ENCODE results near the gene SDHB. TPM values are rescaled to one million over a fixed set of nuclear protein-coding genes. Genes with fewer than 3 reads are reported as not detected.

Gene SDHB
- total and polyA plus RNA-seq, 5 donors, result 209 to 311 (median 241) TPM

GRCh38 chr1:17023573-17023972 lies 30.3 kb downstream of the SDHB start:
- H3K9me3 ChIP-seq (ENCODE audit: control insufficient read depth, low read length), result no peaks in the 10 kb centered on the region
- DNase-seq (no peak), ATAC-seq (no peak)
- no peaks in the 10 kb centered on the region for H3K4me1 ChIP-seq (ENCODE audit: control insufficient read depth, insufficient read depth, low read length)
- intact Hi-C loops (cut with DNase I), result no loop called here
- no peak overlapping the region for H3K27ac ChIP-seq (ENCODE audit: low read length)
- H3K27me3 ChIP-seq (ENCODE audit: control insufficient read depth, insufficient read depth), result no peaks in the 10 kb centered on the region
- H3K4me3 ChIP-seq (ENCODE audit: low read length), result no peak overlapping the region
- WGBS, result 81% methylated on average over 3 of the region's 3 CpGs

GRCh38 chr1:17023102-17023501 lies 30.7 kb downstream of the SDHB start:
- 56% methylated on average over 4 of the region's 4 CpGs for WGBS
- DNase-seq, result no peak
- intact Hi-C loops (cut with DNase I), result no loop called here
- ATAC-seq, result no peak
- Histone ChIP-seq H3K27me3 (ENCODE audit: control insufficient read depth, insufficient read depth) (no peaks in the 10 kb centered on the region), H3K4me1 (ENCODE audit: control insufficient read depth, insufficient read depth, low read length) (no peaks in the 10 kb centered on the region), H3K27ac (ENCODE audit: low read length) (no peak overlapping the region), H3K4me3 (ENCODE audit: low read length) (no peak overlapping the region), H3K9me3 (ENCODE audit: control insufficient read depth, low read length) (no peaks in the 10 kb centered on the region)

GRCh38 chr1:17021896-17022295 lies 31.9 kb downstream of the SDHB start:
- ATAC-seq (no peak), DNase-seq (no peak)
- H3K27me3 ChIP-seq (ENCODE audit: control insufficient read depth, insufficient read depth), result no peaks in the 10 kb centered on the region
- no peak overlapping the region for H3K27ac ChIP-seq (ENCODE audit: low read length)
- 87% methylated on average over 10 of the region's 10 CpGs for WGBS
- H3K4me1 ChIP-seq (ENCODE audit: control insufficient read depth, insufficient read depth, low read length), result no peaks in the 10 kb centered on the region
- H3K4me3 ChIP-seq (ENCODE audit: low read length), result no peak overlapping the region
- H3K9me3 ChIP-seq (ENCODE audit: control insufficient read depth, low read length), result no peaks in the 10 kb centered on the region
- intact Hi-C loops (cut with DNase I), result no loop called here

- no peak overlapping the region for H3K27ac ChIP-seq (ENCODE audit: low read length)
- DNase-seq (no peak), ATAC-seq (no peak)
- WGBS, result 96% methylated on average over 2 of the region's 2 CpGs
- no peak overlapping the region for H3K4me3 ChIP-seq (ENCODE audit: low read length)
- H3K4me1 ChIP-seq (ENCODE audit: control insufficient read depth, insufficient read depth, low read length), result no peaks in the 10 kb centered on the region
- intact Hi-C loops (cut with DNase I), result no loop called here
- H3K9me3 ChIP-seq (ENCODE audit: control insufficient read depth, low read length), result no peaks in the 10 kb centered on the region
- H3K27me3 ChIP-seq (ENCODE audit: control insufficient read depth, insufficient read depth), result no peaks in the 10 kb centered on the region
These were observed 33.3 kb downstream of the SDHB start for GRCh38 chr1:17020502-17020901.

- no peak for DNase-seq
- 38% methylated on average over 1 of the region's 1 CpG for WGBS
- Histone ChIP-seq H3K27me3 (ENCODE audit: control insufficient read depth, insufficient read depth) (no peaks in the 10 kb centered on the region), H3K4me1 (ENCODE audit: control insufficient read depth, insufficient read depth, low read length) (no peaks in the 10 kb centered on the region), H3K9me3 (ENCODE audit: control insufficient read depth, low read length) (no peaks in the 10 kb centered on the region), H3K27ac (ENCODE audit: low read length) (no peak overlapping the region), H3K4me3 (ENCODE audit: low read length) (no peak overlapping the region)
- intact Hi-C loops (cut with DNase I), result loop anchor here in 1 of 4 donors (5.0 kb wide), 1 partner anchor 33 kb away; the partner anchor contains the start of gene SDHB
- no peak for ATAC-seq
These were observed 35.0 kb downstream of the SDHB start for GRCh38 chr1:17018849-17019248.

- no peaks in the 10 kb centered on the region for H3K27me3 ChIP-seq (ENCODE audit: control insufficient read depth, insufficient read depth)
- DNase-seq (no peak), ATAC-seq (no peak)
- WGBS, result 90% methylated on average over 7 of the region's 7 CpGs
- H3K9me3 ChIP-seq (ENCODE audit: control insufficient read depth, low read length), result no peaks in the 10 kb centered on the region
- H3K4me3 ChIP-seq (ENCODE audit: low read length), result no peak overlapping the region
- no peaks in the 10 kb centered on the region for H3K4me1 ChIP-seq (ENCODE audit: control insufficient read depth, insufficient read depth, low read length)
- intact Hi-C loops (cut with DNase I), result loop anchor here in 1 of 4 donors (5.0 kb wide), 1 partner anchor 35 kb away; the partner anchor contains the start of gene SDHB
- no peak overlapping the region for H3K27ac ChIP-seq (ENCODE audit: low read length)
These were observed 36.4 kb downstream of the SDHB start for GRCh38 chr1:17017435-17017834.

GRCh38 chr1:17016317-17016661 lies 37.5 kb downstream of the SDHB start:
- no peaks in the 10 kb centered on the region for H3K4me1 ChIP-seq (ENCODE audit: control insufficient read depth, insufficient read depth, low read length)
- no peak overlapping the region for H3K4me3 ChIP-seq (ENCODE audit: low read length)
- H3K27ac ChIP-seq (ENCODE audit: low read length), result no peak overlapping the region
- intact Hi-C loops (cut with DNase I), result loop anchor here in 1 of 4 donors (5.0 kb wide), 1 partner anchor 36 kb away; the partner anchor contains the start of gene SDHB
- ATAC-seq (no peak), DNase-seq (no peak)
- no peaks in the 10 kb centered on the region for H3K27me3 ChIP-seq (ENCODE audit: control insufficient read depth, insufficient read depth)
- WGBS, result 66% methylated on average over 5 of the region's 5 CpGs
- H3K9me3 ChIP-seq (ENCODE audit: control insufficient read depth, low read length), result no peaks in the 10 kb centered on the region

- no peaks in the 10 kb centered on the region for H3K9me3 ChIP-seq (ENCODE audit: control insufficient read depth, low read length)
- DNase-seq, result no peak
- no peaks in the 10 kb centered on the region for H3K4me1 ChIP-seq (ENCODE audit: control insufficient read depth, insufficient read depth, low read length)
- H3K27ac ChIP-seq (ENCODE audit: low read length), result no peak overlapping the region
- no peaks in the 10 kb centered on the region for H3K27me3 ChIP-seq (ENCODE audit: control insufficient read depth, insufficient read depth)
- 71% methylated on average over 10 of the region's 10 CpGs for WGBS
- no peak overlapping the region for H3K4me3 ChIP-seq (ENCODE audit: low read length)
- intact Hi-C loops (cut with DNase I), result loop anchor here in 1 of 4 donors (5.0 kb wide), 2 partner anchors 37 to 48 kb away; partner anchors contain the start of gene SDHB
- no peak for ATAC-seq
These were observed 38.9 kb downstream of the SDHB start for GRCh38 chr1:17014671-17015567.

- WGBS, result 70% methylated on average over 13 of the region's 13 CpGs
- no peak for ATAC-seq
- Histone ChIP-seq H3K4me1 (ENCODE audit: control insufficient read depth, insufficient read depth, low read length) (no peaks in the 10 kb centered on the region), H3K4me3 (ENCODE audit: low read length) (no peak overlapping the region), H3K27me3 (ENCODE audit: control insufficient read depth, insufficient read depth) (no peaks in the 10 kb centered on the region), H3K27ac (ENCODE audit: low read length) (no peak overlapping the region), H3K9me3 (ENCODE audit: control insufficient read depth, low read length) (no peaks in the 10 kb centered on the region)
- intact Hi-C loops (cut with DNase I), result loop anchor here in 1 of 4 donors (5.0 kb wide), 1 partner anchor 46 kb away; no protein-coding TSS in a partner anchor
- DNase-seq, result no peak
These were observed 40.1 kb downstream of the SDHB start for GRCh38 chr1:17013491-17014320.

GRCh38 chr1:17012775-17013490 lies 40.9 kb downstream of the SDHB start:
- H3K4me1 ChIP-seq (ENCODE audit: control insufficient read depth, insufficient read depth, low read length), result no peaks in the 10 kb centered on the region
- H3K27me3 ChIP-seq (ENCODE audit: control insufficient read depth, insufficient read depth), result no peaks in the 10 kb centered on the region
- H3K9me3 ChIP-seq (ENCODE audit: control insufficient read depth, low read length), result no peaks in the 10 kb centered on the region
- 65% methylated on average over 9 of the region's 9 CpGs for WGBS
- DNase-seq (no peak), ATAC-seq (no peak)
- H3K4me3 ChIP-seq (ENCODE audit: low read length), result no peak overlapping the region
- intact Hi-C loops (cut with DNase I), result loop anchor here in 1 of 4 donors (5.0 kb wide), 1 partner anchor 46 kb away; no protein-coding TSS in a partner anchor
- H3K27ac ChIP-seq (ENCODE audit: low read length), result no peak overlapping the region

All from right cardiac atrium (tissue), 5 donors.